IPS-20b (cell line): ENCODE results near the gene ATP2A1.

Source experiments
- H3K27ac ChIP-seq: one replicate; pipeline ENCODE4 v1.5.1; 2013; ENCODE audit warnings: low read length
- H3K27me3 ChIP-seq: 2 replicates; pipeline ENCODE4 v1.6.1; 2013; ENCODE audit warnings: mild to moderate bottlenecking, low read length, inconsistent platforms; ENCODE audit not compliant: insufficient read depth
- H3K36me3 ChIP-seq: 2 replicates; pipeline ENCODE4 v1.6.1; 2013; ENCODE audit warnings: low read depth, mild to moderate bottlenecking, inconsistent platforms, low read length, moderate library complexity; ENCODE audit not compliant: insufficient read depth
- H3K4me1 ChIP-seq: 2 replicates; pipeline ENCODE4 v1.6.1; 2013; ENCODE audit warnings: mild to moderate bottlenecking, control low read depth, inconsistent platforms, low read length, moderate library complexity; ENCODE audit not compliant: insufficient read depth
- H3K4me3 ChIP-seq: 2 replicates; pipeline ENCODE4 v1.5.1; 2013; ENCODE audit warnings: mild to moderate bottlenecking, low read length, inconsistent platforms
- H3K9ac ChIP-seq: 2 replicates; pipeline ENCODE4 v1.6.1; 2013; ENCODE audit warnings: low read depth, mild to moderate bottlenecking, inconsistent platforms, low read length, moderate library complexity
- H3K9me3 ChIP-seq: 2 replicates; pipeline ENCODE4 v1.6.1; 2013; ENCODE audit warnings: mild to moderate bottlenecking, low read depth, low read length, inconsistent platforms; ENCODE audit not compliant: insufficient read depth

The ATP2A1 gene

GRCh38 chr16:28839899-28840298 is 38.4 kb upstream of the ATP2A1 start:
- no peak overlapping the region for H3K9ac ChIP-seq
- no peaks in the 10 kb centered on the region for H3K27me3 ChIP-seq
- H3K27ac ChIP-seq = no peak overlapping the region
- peaks cover 71% of the 10 kb centered on the region for H3K36me3 ChIP-seq
- no peaks in the 10 kb centered on the region for H3K9me3 ChIP-seq
- H3K4me3 ChIP-seq = no peak overlapping the region
- peaks cover under 1% of the 10 kb centered on the region; the same call in 1 of the 2 replicates for H3K4me1 ChIP-seq

GRCh38 chr16:28842696-28843095 is 35.6 kb upstream of the ATP2A1 start:
- Histone ChIP-seq H3K9ac (no peak overlapping the region), H3K36me3 (peaks cover 46% of the 10 kb centered on the region), H3K4me3 (no peak overlapping the region), H3K9me3 (no peaks in the 10 kb centered on the region), H3K27me3 (no peaks in the 10 kb centered on the region), H3K4me1 (peaks cover 7% of the 10 kb centered on the region), H3K27ac (no peak overlapping the region)

DNA sequence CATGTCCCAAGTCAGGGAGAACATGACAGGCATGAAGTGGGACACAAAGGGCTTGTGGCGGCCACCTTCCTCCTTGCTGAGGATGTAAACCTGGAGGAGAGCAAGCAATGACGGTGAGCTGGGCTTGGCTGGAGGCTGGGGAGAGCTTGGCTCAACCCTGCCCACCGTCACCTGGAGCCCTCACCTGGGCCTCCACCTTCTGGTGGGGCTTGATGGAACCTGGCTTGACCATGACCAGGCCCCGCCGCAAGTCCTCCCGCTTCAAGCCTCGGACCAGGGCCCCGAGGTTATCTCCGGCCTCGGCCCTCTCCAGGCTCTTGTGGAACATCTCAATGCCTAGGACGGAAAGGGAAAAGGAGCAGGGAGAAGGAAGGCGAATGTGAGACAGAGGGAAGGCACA is 34.5 kb upstream of the ATP2A1 start:
- no peak overlapping the region for H3K27ac ChIP-seq
- H3K9ac ChIP-seq = no peak overlapping the region
- H3K27me3 ChIP-seq = no peaks in the 10 kb centered on the region
- H3K4me1 ChIP-seq = peaks cover 7% of the 10 kb centered on the region
- H3K36me3 ChIP-seq = peaks cover 38% of the 10 kb centered on the region
- H3K9me3 ChIP-seq = no peaks in the 10 kb centered on the region
- H3K4me3 ChIP-seq = no peak overlapping the region

DNA sequence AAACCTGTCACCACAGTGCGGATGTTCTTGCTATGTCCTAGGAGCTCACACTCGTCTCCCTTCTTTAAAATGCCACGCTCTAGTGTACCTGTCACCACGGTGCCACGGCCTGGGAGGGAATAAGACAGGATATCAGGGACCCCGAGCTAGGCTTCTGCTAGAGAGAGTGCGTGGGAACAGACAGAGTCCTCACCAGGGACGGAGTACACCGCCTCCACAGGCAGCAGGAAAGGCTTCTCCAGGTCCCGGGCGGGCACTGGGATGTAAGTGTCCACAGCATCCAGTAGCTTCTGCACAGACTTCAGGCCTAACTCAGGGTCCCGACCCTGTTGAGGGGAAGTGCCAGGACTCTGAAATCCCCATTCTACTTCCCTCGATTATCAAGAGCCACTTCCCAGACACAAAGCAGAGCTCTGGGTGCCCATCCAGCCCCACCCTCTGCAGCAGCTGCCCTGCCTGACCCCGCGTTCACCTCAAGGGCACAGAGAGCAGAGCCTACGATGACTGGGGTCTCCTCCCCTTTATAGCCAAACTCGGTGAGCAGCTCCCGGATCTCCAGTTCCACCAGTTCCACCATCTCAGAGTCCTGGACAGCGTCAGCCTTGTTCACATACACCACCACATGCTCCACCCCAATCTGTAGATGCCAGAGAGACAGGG is 33.9 kb upstream of the ATP2A1 start:
- Histone ChIP-seq H3K27ac (no peak overlapping the region), H3K9me3 (no peaks in the 10 kb centered on the region), H3K4me3 (no peak overlapping the region), H3K4me1 (peaks cover 7% of the 10 kb centered on the region), H3K9ac (no peak overlapping the region), H3K27me3 (no peaks in the 10 kb centered on the region), H3K36me3 (peaks cover 36% of the 10 kb centered on the region)

GRCh38 chr16:28845293-28845692 is 33.0 kb upstream of the ATP2A1 start:
- Histone ChIP-seq H3K4me1 (peaks cover 7% of the 10 kb centered on the region), H3K27ac (peak overlapping the region; percentile 7), H3K9me3 (no peaks in the 10 kb centered on the region), H3K36me3 (peaks cover 36% of the 10 kb centered on the region), H3K27me3 (no peaks in the 10 kb centered on the region), H3K9ac (peak overlapping the region; percentile 96), H3K4me3 (peak overlapping the region; percentile 97)

- peaks cover 7% of the 10 kb centered on the region for H3K4me1 ChIP-seq
- peak overlapping the region; percentile 96 for H3K9ac ChIP-seq
- no peaks in the 10 kb centered on the region for H3K9me3 ChIP-seq
- peak overlapping the region; percentile 7 for H3K27ac ChIP-seq
- H3K27me3 ChIP-seq = no peaks in the 10 kb centered on the region
- H3K4me3 ChIP-seq = peak overlapping the region; percentile 97
- H3K36me3 ChIP-seq = peaks cover 36% of the 10 kb centered on the region
These were observed 32.6 kb upstream of the ATP2A1 start for GRCh38 chr16:28845761-28846079.

DNA sequence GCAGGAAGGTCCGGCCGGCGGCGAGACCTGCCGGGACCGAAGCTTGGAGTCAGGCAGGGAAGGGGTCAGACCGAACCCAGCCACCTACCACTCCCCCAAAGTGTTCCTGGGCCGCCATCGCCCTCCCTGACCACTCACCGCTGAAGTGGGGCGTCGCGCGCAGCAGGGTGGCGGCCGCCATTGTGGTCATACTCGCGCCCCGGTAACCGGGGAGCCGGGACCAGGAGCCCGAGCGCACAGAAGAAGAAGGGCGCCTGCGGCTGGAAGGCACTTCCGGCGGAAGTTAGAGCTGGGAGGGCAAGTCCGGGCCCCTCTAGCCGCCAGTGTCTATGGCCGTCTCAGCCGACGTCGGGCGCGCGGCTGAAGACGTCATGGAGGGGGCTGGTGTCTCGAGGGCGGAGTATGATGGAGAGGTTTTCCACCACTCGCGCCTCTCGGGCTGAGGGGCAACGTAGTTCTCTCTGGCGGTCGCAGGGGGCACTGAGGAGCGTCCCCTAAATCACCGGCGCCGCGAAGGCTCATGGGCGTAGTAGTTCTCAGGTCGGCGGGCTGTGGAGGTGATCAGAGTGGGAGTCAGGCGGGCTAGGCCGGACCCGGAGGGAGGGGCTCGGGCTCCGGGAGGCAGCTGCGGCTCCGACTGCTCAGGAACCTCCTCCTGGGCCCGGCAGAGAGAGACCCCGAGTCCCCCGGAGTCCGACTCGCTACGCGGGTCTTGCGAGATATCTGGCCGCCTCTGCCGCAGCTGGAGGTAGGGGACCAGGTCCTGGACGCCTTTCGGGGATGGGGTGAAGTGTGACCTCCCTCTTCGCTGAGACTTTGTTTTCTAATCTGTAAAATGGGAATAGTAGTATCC is 32.0 kb upstream of the ATP2A1 start, which contains the start of gene TUFM:
TSS of gene TUFM (minus strand) at position 269 of the 853 bp plus-strand sequence. CDS start at position 190, 79 bp downstream.
- H3K36me3 ChIP-seq = peaks cover 36% of the 10 kb centered on the region
- H3K4me1 ChIP-seq = peaks cover 7% of the 10 kb centered on the region
- H3K27ac ChIP-seq = peak within 1 kb of the TSS; percentile 7
- H3K9ac ChIP-seq = peak within 1 kb of the TSS; percentile 96
- peak within 1 kb of the TSS; percentile 97 for H3K4me3 ChIP-seq
- H3K27me3 ChIP-seq = no peaks in the 10 kb centered on the region
- no peaks in the 10 kb centered on the region for H3K9me3 ChIP-seq

GRCh38 chr16:28846933-28847273 is 31.4 kb upstream of the ATP2A1 start:
- Histone ChIP-seq H3K9me3 (no peaks in the 10 kb centered on the region), H3K27me3 (no peaks in the 10 kb centered on the region), H3K4me1 (peaks cover 7% of the 10 kb centered on the region), H3K27ac (no peak overlapping the region), H3K4me3 (peak overlapping the region; percentile 97), H3K36me3 (peaks cover 34% of the 10 kb centered on the region), H3K9ac (peak overlapping the region; percentile 84)

DNA sequence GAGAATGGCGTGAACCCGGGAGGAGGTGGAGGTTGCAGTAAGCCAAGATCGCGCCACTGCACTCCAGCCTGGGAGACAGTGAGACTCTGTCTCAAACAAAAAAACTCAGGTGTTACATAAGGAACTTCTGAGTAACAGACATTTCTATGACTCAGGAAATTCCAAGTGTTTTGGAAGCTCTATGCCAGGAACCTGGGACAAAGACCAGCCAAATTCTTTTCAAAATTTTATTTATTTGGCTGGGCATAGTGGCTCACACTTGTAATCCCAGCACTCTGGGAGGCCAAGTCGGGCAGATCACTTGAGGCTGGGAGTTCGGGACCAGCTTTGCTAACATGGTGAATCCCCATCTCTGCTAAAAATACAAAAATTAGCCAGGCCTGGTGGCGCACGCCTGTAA is 19.9 kb upstream of the ATP2A1 start:
- Histone ChIP-seq H3K9ac (no peak overlapping the region), H3K9me3 (no peaks in the 10 kb centered on the region), H3K27me3 (no peaks in the 10 kb centered on the region), H3K27ac (no peak overlapping the region), H3K36me3 (no peaks in the 10 kb centered on the region), H3K4me1 (no peaks in the 10 kb centered on the region), H3K4me3 (no peak overlapping the region)

- H3K9ac ChIP-seq = no peak overlapping the region
These were observed 19.0 kb upstream of the ATP2A1 start for GRCh38 chr16:28859326-28859725.

DNA sequence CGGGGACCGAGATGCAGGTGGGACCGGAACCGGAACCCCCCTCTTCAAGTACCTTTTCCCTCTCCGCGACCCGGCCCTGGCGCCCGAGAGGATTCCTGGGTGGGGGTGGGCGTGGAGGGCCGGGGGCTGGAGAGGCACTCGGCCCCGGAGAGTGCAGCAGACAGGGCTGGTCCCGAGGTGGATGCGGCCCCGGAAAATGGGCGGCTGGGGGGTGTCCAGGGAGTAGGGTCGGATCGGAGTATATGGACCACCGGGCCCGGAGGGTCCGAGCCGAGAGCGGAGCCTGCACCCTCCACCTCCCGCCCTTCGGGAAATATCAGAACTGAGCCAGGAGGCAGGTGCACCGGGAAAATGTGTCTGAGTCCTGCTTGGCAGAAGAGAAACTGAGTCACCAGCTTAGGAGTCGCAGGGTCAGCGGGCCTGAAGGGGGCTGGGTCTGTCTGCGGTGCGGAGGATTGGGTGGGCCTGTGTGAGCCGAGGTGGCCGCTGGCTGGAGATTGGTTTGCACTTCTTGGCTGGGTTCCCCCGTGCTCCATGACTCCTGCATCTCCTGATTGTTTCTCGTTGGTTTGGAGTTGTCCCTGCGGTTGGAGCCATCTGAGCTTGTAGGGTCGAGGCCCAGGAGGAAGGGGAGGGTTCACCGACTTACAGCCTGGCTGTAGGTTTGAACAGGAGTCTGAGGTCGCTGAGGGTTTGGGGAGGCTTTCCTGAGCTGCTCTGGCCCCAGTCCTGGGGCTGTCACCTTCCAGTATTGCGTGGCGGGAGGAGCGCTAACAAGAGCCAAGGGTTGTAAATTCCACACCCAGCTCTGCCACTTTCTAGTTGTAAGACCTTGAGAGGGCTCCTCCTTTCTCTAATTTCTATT is 14.1 kb upstream of the ATP2A1 start:
- no peaks in the 10 kb centered on the region for H3K27me3 ChIP-seq
- H3K4me1 ChIP-seq = peaks cover 8% of the 10 kb centered on the region; the same call in 1 of the 2 replicates
- peak overlapping the region; percentile 100 for H3K9ac ChIP-seq
- peaks cover 22% of the 10 kb centered on the region for H3K36me3 ChIP-seq
- H3K4me3 ChIP-seq = peak overlapping the region; percentile 99
- H3K27ac ChIP-seq = peak overlapping the region; percentile 100
- no peaks in the 10 kb centered on the region for H3K9me3 ChIP-seq

More at GRCh38 chr16:28859326-28859725, 19.0 kb upstream of the ATP2A1 start:
- Histone ChIP-seq H3K27ac (no peak overlapping the region), H3K36me3 (no peaks in the 10 kb centered on the region), H3K4me1 (no peaks in the 10 kb centered on the region; the same call in 1 of the 2 replicates), H3K27me3 (no peaks in the 10 kb centered on the region), H3K9me3 (no peaks in the 10 kb centered on the region), H3K4me3 (no peak overlapping the region)
